ENCODE data around the gene TBL1XR1. TPM values are rescaled to one million over a fixed set of nuclear protein-coding genes. Genes with fewer than 3 reads are reported as not detected.

Gene TBL1XR1
- 290 TPM for total RNA-seq

DNA sequence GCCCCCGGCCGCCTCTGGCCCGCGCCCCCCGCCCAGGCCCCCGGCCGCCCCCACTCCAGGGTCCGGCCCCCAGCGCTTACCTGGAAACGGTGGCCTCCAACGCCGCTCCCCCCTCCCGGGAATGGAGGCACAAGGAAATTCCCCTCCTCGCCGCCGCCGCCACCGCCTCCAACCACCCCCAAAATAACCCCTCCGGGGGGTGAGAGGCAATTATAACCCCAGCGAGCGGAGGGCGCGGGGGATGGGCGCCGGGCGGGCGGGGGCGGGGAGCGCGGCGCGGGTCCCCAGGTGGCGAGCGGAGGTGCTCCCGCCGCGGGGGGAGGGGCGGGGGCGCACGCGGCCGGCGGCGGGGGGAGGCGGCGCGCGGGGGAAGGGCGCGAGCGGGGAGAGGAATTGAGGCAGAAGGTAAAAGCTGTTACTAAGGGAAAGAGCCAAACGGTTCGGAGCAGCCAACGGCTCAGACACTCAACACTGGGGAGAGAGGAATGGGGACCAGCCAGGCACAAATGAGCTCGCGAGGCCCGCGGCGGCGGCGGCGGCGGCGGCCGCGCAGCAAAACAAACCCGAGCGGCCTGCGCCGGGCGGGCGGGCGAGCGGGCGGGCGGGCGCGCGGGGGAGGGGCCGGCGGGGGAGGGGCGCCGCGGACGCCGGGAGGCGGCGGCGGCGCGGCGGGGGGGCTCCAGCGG lies at the start of gene TBL1XR1:
TSS of gene TBL1XR1 (minus strand) at position 442 of the 686 bp plus-strand sequence. CDS start 132,505 bp downstream, outside the sequence.

Small RNA genes lying within 50 kb of the gene (small RNA-seq; reads per million reads assigned to genes)
- gene RF00019 (ENCODE audit: low replicate concordance) (not detected), gene RNU6-681P (ENCODE audit: low replicate concordance) (not detected)

Measured in parietal lobe (tissue), 2 donors.